GM11168 (cell line): Measurements from ENCODE around the gene CASP1.
"Not testable (repeated sequence)": the region's sequence is repeated elsewhere in the genome, so short reads cannot be mapped to it uniquely, and the experiment has no call there.

ENCODE experiments used
- in situ Hi-C: fragments of 300-500 bp; cut with MboI; formaldehyde crosslinking; loops from one replicate; pipeline ENCODE4 v1.12.0; 2022; ENCODE audit warnings: low sequenced_read_pairs; ENCODE audit not compliant: unreplicated experiment

Gene CASP1

DNA sequence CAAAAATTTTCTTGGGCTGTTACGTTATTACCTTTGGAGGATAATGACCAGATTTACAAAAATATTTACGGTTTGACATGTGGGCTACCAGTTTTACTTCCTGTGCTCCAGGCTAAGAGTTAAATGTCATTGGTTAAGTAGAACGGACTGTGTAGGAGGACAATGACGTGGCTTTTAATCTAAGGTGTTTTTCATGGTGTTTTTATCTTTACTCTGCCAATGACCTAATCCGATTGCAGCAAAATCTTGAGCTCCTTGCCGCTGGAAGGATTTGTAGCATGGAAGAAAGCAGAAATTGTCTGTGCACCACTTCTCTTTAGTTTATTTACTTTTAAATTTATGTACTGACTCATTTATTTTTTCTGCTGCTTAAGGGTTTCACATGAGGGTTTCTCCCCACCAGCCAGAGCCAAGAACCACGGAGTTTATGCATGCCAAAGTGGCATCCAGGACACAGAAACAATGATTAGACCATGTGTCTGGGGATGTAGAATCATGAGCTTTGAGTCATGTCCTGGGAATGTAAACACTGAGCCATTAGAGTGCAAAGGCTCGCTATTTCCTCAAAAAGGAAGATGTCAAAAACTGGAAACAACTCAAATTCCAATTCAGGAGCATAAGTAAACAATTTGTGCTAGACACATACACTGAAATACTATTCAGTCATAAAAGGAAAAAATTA, 12.1 kb upstream of the CASP1 start:
- in situ Hi-C loops = no loop called here

DNA sequence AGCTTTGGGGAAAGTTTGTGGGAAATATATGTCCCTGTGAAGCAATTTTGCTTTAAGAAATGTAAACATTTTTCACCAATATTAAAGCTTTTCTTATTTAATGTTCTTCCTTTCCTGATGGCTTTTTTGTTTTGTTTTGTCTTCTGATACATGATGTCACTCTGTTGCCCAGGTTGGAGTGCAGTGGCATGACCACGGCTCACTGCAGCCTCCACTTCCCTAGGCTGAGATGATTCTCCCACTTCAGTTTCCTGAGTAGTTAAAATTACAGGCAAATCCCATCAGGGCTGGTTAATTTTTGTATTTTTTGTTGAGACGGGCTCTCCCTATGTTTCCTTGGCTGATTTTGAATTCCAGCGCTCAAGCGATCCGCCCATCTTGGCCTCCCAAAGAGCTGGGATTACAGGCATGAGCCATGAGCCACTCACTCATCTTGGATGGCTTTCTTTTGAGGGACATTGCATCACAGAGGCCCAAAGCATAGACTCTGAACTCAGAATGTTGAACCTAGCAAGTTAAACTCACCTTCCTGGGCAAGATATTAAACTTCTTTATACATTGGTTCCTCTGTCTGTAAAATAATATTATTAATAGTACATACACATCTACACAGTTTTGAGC, 10.8 kb upstream of the CASP1 start:
- in situ Hi-C loops = no loop called here

GRCh38 chr11:105044557-105045524, 9.9 kb upstream of the CASP1 start, which contains the start of gene CARD16:
CARD16 (minus strand) TSS chr11:105045335; CDS start chr11:105045297, 38 bp downstream.
- in situ Hi-C loops = not testable (repeated sequence)

- in situ Hi-C loops = no loop called here
These were observed 7.2 kb upstream of the CASP1 start for GRCh38 chr11:105042178-105042577.

DNA sequence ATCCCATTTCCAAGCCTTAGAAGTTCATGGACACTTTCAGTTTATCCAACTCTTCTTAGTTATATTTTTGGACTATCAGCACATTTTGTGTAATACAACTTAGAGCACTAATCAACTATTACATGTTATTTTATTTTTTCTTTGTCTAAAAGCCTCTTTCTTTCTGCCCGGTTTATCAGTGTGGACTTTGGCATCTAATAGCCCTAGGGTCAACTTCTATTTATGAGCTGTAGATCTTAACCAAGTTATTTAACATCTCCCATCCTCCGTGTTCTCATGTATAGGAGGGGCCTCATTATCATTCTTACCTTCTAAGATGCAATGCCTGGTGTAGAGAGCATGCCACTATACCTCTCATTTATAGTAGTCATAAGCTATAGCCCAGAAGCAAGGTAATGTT, 5.8 kb upstream of the CASP1 start:
- in situ Hi-C loops = no loop called here

- in situ Hi-C loops = not testable (repeated sequence)
These were observed 556 bp downstream of the CASP1 start for GRCh38 chr11:105034388-105034787.

- in situ Hi-C loops = no loop called here
These were observed 1.2 kb downstream of the CASP1 start for GRCh38 chr11:105033781-105034180.

GRCh38 chr11:105033343-105033742, 1.6 kb downstream of the CASP1 start:
- in situ Hi-C loops = no loop called here

DNA sequence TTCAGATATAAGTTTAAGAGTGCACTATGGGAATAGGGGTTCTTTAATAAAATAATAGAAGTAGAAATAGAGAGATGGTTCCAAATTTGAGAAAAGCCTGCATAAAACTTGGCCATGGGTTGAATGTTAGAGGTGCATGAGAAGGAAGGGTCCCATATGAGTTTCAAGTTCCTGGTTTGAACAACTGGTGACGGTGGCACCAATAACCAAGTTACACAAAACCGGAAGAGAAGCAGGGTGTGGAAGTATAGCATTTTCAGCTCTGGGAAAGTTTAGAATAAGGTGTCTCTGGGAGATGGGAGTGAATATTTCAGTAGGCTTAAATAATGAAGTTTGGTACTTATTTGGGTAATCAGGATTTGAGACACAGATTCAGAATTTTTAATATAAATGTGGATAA, 2.4 kb downstream of the CASP1 start:
- in situ Hi-C loops = no loop called here

DNA sequence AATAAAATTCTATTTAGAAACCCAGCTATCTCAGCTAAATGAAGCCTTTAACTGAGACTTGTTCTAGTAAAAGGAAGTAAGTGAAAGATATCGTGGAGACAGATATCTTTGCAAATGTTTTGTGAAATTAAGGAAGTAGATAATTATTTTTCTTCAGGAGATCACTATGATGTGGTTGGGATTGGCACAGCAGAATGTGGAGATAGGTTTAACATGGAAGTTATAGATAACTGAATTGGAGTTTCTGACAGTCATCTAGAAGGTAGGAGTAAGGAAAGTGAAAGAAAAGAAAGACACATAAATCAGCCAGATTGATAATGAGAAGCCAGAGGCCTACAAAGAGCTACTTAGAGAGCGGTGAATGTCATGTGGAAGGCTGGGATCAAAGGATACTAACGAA, 7.3 kb downstream of the CASP1 start:
- in situ Hi-C loops = no loop called here

- in situ Hi-C loops = loop anchor here (25.0 kb wide), 1 partner anchor 437 kb away; no protein-coding TSS in a partner anchor
These were observed 10.6 kb downstream of the CASP1 start for GRCh38 chr11:105024394-105024793.

DNA sequence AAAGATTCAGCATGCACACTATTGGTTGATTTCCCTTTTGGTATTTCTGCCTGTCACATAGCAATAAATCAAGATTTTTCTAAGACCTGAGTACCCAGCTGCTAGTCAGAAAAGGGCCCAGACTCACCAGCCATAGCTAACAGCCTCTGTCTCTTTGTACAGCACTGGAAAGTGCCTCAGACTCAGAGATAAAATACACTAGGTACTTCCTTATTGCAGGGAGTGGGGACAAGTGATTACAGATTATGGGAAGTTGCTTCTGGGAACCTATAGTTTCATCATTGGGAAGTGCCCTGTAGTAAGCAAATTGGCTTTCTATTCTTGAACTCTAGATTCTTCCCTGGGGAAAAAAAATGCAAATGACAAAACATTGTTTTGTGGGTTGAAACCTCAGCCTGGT, 11.9 kb downstream of the CASP1 start, which contains the start of gene CASP5:
TSS of gene CASP5 (minus strand) at position 166 of the 400 bp plus-strand sequence. CDS start at position 134, 32 bp downstream.
- in situ Hi-C loops = loop anchor here (25.0 kb wide), 1 partner anchor 436 kb away; no protein-coding TSS in a partner anchor

GRCh38 chr11:105022527-105022926, 12.4 kb downstream of the CASP1 start:
- in situ Hi-C loops = loop anchor here (25.0 kb wide), 1 partner anchor 435 kb away; no protein-coding TSS in a partner anchor

DNA sequence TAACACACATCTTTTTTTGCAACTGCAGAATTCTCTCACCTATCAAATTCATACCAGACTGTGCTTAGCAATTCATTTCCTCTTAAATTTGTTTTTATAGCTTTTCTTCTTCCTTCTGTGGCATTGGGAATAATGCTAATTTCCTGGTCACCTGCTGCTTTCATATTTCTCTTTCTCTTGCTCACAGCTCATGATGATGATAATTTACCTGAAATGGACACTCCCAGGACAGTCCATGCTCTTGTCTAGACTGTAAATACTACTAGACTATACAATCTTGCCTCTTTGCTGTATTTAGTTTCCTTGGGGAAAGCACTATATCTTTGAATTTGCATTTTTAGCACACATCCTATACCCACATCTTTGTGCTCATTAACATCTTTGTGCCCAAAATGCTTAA, 27.5 kb downstream of the CASP1 start:
- in situ Hi-C loops = loop anchor here (25.0 kb wide), 1 partner anchor 420 kb away; no protein-coding TSS in a partner anchor

DNA sequence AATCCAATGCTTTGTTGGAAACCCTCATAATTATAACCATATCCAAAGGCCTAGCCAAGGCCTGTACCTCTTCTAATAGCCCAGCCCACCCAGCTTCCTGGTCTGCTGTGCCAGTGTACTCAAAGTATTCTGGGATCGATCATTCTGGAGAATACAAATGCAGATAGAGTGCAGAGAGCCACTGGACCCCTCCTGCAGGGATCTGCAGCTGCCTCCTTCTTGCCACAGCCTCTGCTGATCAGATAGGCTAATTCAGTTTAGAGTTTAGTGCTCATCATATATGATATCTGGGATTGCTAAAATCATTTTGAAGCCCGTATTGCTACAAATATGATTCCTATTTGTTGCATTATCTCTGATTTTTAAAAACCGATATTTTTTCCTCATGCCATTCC, 29.5 kb downstream of the CASP1 start:
- in situ Hi-C loops = loop anchor here (25.0 kb wide), 1 partner anchor 418 kb away; no protein-coding TSS in a partner anchor

DNA sequence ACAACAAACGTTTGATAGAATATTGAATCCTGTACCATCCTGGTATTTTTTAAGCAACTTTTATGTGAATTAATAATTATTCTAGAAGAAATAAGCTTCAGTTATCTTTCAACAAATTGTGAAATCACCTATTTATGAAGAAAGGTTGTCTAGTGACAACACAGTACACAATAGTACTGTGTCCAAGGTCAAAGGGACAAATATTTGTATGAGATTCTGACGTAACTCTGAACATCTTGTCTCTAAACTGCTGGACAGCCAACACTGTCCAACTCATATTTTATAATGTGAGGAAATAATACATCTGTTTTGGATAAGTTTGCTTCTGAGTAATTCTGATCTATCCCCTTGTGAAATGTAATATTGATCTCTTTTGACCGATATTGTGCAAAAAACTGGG, 30.9 kb downstream of the CASP1 start:
- in situ Hi-C loops = loop anchor here (25.0 kb wide), 1 partner anchor 417 kb away; no protein-coding TSS in a partner anchor

DNA sequence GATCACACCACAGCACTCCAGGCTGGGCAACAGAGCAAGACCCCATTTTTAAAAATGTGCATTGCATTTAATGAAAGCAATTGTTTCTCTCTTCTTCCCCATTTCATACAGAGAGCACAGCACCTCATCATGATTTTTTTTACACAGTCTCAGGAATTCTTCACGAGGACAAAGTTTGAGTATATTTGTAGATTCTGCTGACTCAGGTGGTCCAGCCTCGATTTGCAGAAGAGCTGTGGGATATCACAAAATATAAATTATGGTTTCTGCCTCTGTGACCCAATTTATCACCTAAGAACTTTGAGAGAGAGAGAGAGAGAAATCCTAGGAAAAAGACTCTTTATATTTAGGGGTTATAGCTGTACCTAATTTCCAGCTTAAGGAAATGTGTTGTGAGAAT, 31.8 kb downstream of the CASP1 start:
- in situ Hi-C loops = loop anchor here (25.0 kb wide), 1 partner anchor 416 kb away; no protein-coding TSS in a partner anchor

DNA sequence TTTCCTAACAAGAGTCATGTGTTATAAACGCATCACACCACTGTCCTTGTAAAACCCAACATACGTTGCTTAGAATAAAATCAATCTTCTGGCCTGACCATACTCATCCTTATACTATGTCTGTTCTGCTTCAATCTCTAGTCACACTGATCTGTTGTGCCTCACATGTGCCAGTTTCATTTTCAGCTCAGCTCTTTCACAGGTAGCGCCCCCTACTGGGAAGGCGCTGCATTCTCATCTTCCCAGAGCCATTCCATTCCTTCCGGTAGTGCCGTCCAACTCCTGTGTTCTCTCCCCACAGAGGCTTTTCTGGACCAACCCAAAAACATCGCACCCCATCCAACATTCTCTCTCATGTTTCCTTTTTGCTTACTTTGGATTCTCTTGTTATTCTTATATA, 34.1 kb downstream of the CASP1 start:
- in situ Hi-C loops = loop anchor here (25.0 kb wide), 1 partner anchor 413 kb away; no protein-coding TSS in a partner anchor

DNA sequence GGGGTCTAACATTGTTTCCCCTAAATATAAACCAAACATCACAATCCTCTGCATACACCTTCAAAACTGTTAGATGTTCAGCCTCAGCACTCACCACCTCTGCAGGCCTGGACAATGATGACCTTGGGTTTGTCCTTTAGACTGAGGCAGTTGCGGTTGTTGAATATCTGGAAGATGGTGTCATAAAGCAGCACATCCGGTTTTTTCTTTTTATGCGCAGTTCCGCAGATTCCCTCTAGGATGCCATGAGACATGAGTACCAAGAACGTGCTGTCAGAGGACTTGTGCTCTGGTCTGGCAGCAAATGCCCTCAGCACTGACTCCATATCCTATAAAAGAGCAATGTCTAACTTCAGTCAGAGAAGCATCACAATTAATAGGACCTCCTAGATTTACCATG, 34.8 kb downstream of the CASP1 start:
- in situ Hi-C loops = loop anchor here (25.0 kb wide), 1 partner anchor 413 kb away; no protein-coding TSS in a partner anchor

DNA sequence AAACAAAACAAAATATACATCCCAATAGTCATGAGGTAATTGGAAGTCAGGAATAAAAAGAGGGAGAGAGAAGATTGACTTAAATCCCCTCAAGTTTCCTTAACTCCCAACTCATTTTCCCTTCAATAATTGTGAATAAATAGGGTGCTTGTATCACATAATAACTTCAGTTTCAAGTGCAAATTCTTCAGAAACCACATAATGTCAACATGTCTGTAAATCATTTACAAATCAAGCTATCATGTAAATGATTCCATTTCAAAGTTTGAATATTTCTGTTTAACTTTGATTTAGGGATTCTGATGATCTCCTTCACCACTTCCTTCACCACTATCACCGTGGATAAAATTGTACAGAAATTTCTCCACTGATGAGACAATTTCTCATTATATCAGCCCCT, 35.2 kb downstream of the CASP1 start:
- in situ Hi-C loops = loop anchor here (25.0 kb wide), 1 partner anchor 412 kb away; no protein-coding TSS in a partner anchor
